ENCODE data around the gene CAPS2.
"Not testable (repeated sequence)": the region's sequence is repeated elsewhere in the genome, so short reads cannot be mapped to it uniquely, and the experiment has no call there.

GRCh38 chr12:75346215-75346614 lies 16.1 kb upstream of the CAPS2 start:
- not testable (repeated sequence) for TF ChIP-seq EZH2 (IDR thresholded peaks at IDR 0.05; ENCODE audit: borderline replicate concordance, low read depth, low read length, severe bottlenecking); POLR2A (IDR thresholded peaks at IDR 0.05; ENCODE audit: low read depth, low read length); CTCF (IDR thresholded peaks at IDR 0.05; ENCODE audit: extremely low read depth in 1 of 2, insufficient read depth in 1 of 2, low read depth in 1 of 2, low read length in 2 of 2); POLR2AphosphoS5 (IDR thresholded peaks at IDR 0.05; ENCODE audit: insufficient read depth, low read depth, low read length); GATA2 (IDR thresholded peaks at IDR 0.05; ENCODE audit: insufficient read depth, insufficient read length, low read depth, low read length); JUN (IDR thresholded peaks at IDR 0.05; ENCODE audit: borderline replicate concordance, insufficient read depth, insufficient read length, low read depth); FOS (IDR thresholded peaks at IDR 0.05; ENCODE audit: borderline replicate concordance, insufficient read depth, low read length); MAX (IDR thresholded peaks at IDR 0.05; ENCODE audit: insufficient read depth, insufficient read length); MYC (IDR thresholded peaks at IDR 0.05; ENCODE audit: low read depth, low read length)
